Epithelial cell of proximal tubule (primary cell): ENCODE results near the gene SLC8A2. TPM values are rescaled to one million over a fixed set of nuclear protein-coding genes. Genes with fewer than 3 reads are reported as not detected.

Experiments
- DNase-seq: peaks from one replicate; pipeline ENCODE4 v3.0.0-alpha.2; 2011; ENCODE audit warnings: low read depth
- H3K4me3 ChIP-seq: 2 replicates; pipeline ENCODE4 v1.5.1; 2011; ENCODE audit warnings: low read depth, mild to moderate bottlenecking, low read length
- CTCF ChIP-seq: conservative IDR thresholded peaks from 2 replicates; pipeline ENCODE4 v1.5.1; 2012; ENCODE audit warnings: low read depth, mild to moderate bottlenecking, low read length
- total RNA-seq: library from RNA; depleted of rRNA; stranded (reverse); fragments of >200 nt; gene quantifications from 2 replicates; pipeline ENCODE4 v1.2.3, GENCODE V29; 2015

Gene SLC8A2
- total RNA-seq, 1 donor from 2014 or later: not detected

GRCh38 chr19:47445937-47446402 is 25.7 kb downstream of the SLC8A2 start:
- DNase-seq: no peak
- H3K4me3 ChIP-seq: peak overlapping the region; percentile 14
- TF ChIP-seq CTCF: no peak

GRCh38 chr19:47445527-47445926 is 26.2 kb downstream of the SLC8A2 start:
- no peak for DNase-seq
- no peak for TF ChIP-seq CTCF
- H3K4me3 ChIP-seq: peak overlapping the region; percentile 14

- TF ChIP-seq CTCF: no peak
- DNase-seq: no peak
- no peak overlapping the region for H3K4me3 ChIP-seq
Observed at GRCh38 chr19:47444388-47444821, 27.3 kb downstream of the SLC8A2 start.

- TF ChIP-seq CTCF: no peak
- H3K4me3 ChIP-seq: no peak overlapping the region
- no peak for DNase-seq
Observed at GRCh38 chr19:47443331-47443730, 28.4 kb downstream of the SLC8A2 start.

GRCh38 chr19:47438793-47439220 is 32.9 kb downstream of the SLC8A2 start:
- no peak for DNase-seq
- no peak overlapping the region for H3K4me3 ChIP-seq
- TF ChIP-seq CTCF: no peak

GRCh38 chr19:47437500-47437899 is 34.2 kb downstream of the SLC8A2 start:
- H3K4me3 ChIP-seq: no peak overlapping the region
- DNase-seq: no peak
- no peak for TF ChIP-seq CTCF

- no peak for DNase-seq
- H3K4me3 ChIP-seq: no peak overlapping the region
- TF ChIP-seq CTCF: peak; percentile 87
Observed at GRCh38 chr19:47436712-47437401, 34.8 kb downstream of the SLC8A2 start.
